Central memory CD8-positive, alpha-beta T cell (primary cell): ENCODE data around the gene TUBA1A.

Experiments
- ATAC-seq: fragments of 150-1000 bp; cut with Tn5 transposase; replicated peaks from 2 replicates; pipeline ENCODE4 v1.10.0; 2022; ENCODE audit warnings: mild to moderate bottlenecking, moderate FRiP score, moderate number of reproducible peaks; ENCODE audit not compliant: poor library complexity, severe bottlenecking; ENCODE audit errors: extremely low read depth
- DNase-seq, 2 donors: peaks; one replicate each; pipeline ENCODE4 v3.0.0; 2021; ENCODE audit warnings: low spot score in 2 of 2
- H3K27ac Mint-ChIP-seq: one replicate; pipeline ENCODE4 v1.8.0; 2022; ENCODE audit warnings: low read depth, mild to moderate bottlenecking, moderate library complexity, mixed read lengths
- H3K27me3 Mint-ChIP-seq: one replicate; pipeline ENCODE4 v1.8.0; 2022; ENCODE audit warnings: mixed read lengths
- H3K36me3 Mint-ChIP-seq: one replicate; pipeline ENCODE4 v1.8.0; 2022; ENCODE audit warnings: mild to moderate bottlenecking, moderate library complexity, mixed read lengths; ENCODE audit not compliant: insufficient read depth
- H3K4me1 Mint-ChIP-seq: one replicate; pipeline ENCODE4 v1.8.0; 2022; ENCODE audit warnings: mixed read lengths
- H3K4me3 Mint-ChIP-seq: one replicate; pipeline ENCODE4 v1.8.0; 2022; ENCODE audit warnings: mild to moderate bottlenecking, moderate library complexity, mixed read lengths
- H3K9me3 Mint-ChIP-seq: one replicate; pipeline ENCODE4 v1.8.0; 2022; ENCODE audit warnings: mixed read lengths

TUBA1A gene

DNA sequence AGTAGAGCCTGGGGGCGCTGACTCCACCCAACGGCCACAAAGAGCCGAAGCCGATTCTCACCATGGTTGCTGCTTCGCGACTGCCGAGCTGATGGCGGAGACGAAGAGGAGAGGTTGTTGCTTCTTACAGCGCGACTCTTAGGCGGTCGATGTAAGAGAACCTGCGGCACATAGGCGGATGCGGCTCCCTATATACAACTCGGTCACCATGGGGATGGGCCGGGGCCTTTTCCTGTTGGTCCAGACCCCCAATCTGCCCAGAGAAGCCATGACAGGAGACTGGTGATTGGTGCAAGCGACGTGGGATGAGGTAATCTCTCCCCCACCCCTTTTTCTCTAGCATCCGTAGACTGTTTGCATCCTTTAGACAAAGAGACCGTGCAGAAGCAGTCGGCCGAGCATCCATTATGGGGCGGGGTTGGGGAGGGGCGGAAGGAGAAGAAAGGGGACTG, at the start of gene TUBA1A:
Gene TUBA1A (minus strand): TSS at position 165 of the 452 bp plus-strand sequence. CDS start 101 bp downstream, at position 64.
- ATAC-seq, result peak; percentile 93
- Mint-ChIP-seq H3K27ac (peak within 1 kb of the TSS; percentile 96), H3K4me3 (peak within 1 kb of the TSS; percentile 95), H3K4me1 (peaks cover 22% of the 10 kb centered on the region), H3K27me3 (no peaks in the 10 kb centered on the region), H3K36me3 (peaks cover 50% of the 10 kb centered on the region), H3K9me3 (no peaks in the 10 kb centered on the region)
- DNase-seq, result peak; percentile 88 to 97

DNA sequence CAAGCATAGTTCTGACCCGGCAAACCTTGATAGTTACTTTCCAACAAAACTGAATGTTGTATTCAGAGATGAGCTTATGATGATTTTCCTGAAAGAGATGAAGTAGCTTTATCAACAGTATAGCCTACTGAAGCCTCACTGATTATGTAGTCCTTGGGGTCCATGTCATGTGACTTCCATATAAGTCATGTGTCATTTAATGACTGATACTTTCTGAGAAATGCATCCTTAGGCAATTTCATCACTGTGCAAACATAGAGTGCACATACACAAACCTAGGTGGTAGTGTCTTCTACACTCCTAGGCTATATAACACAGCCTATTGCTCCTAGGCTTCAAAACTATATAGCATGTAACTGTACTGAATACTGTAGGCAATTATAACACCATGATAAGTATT, 47.5 kb upstream of the TUBA1A start:
- Mint-ChIP-seq H3K4me3 (no peak overlapping the region), H3K9me3 (no peaks in the 10 kb centered on the region), H3K27me3 (no peaks in the 10 kb centered on the region), H3K4me1 (no peaks in the 10 kb centered on the region), H3K27ac (no peak overlapping the region), H3K36me3 (peaks cover 11% of the 10 kb centered on the region)
- no peak for ATAC-seq
- no peak for DNase-seq

DNA sequence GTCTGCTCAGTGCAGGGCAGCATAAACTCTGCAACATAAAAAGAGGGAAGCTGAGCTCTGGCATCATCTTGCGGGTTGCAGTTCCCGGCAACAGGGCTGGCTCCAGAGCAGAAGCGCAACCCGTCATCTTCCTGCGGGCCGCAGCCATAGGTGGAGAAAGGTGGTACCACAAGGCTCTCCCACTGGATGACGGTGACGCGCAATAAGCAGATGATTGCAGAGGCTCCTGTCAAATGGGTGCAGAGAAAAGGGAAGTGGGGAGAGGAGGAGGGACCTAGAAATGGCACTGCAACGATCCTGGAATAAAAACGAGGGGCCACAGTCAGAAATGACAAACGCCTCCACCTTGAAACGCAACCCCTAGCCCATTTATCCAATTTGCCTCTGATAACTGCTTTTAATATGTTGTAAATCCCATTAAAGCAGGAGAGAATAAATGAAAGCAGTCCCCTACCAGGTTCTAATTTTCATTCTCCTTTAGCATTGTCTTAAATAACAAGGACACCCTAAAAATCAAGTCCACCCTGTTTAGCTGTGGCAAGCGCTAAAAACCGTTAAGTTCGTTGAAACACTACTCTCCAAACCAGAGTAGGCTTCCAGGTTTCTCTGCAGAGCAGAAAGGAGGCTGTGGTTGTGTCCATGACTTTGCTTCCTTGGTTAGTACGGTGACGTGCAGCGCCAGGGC, 45.1 kb upstream of the TUBA1A start:
- no peaks in the 10 kb centered on the region for H3K4me1 Mint-ChIP-seq
- peaks cover 11% of the 10 kb centered on the region for H3K36me3 Mint-ChIP-seq
- H3K4me3 Mint-ChIP-seq, result peak overlapping the region; percentile 77
- H3K27ac Mint-ChIP-seq, result no peak overlapping the region
- H3K27me3 Mint-ChIP-seq, result no peaks in the 10 kb centered on the region
- DNase-seq (peak in 1 of 2 donors; percentile 11), ATAC-seq (no peak)
- H3K9me3 Mint-ChIP-seq, result no peaks in the 10 kb centered on the region

DNA sequence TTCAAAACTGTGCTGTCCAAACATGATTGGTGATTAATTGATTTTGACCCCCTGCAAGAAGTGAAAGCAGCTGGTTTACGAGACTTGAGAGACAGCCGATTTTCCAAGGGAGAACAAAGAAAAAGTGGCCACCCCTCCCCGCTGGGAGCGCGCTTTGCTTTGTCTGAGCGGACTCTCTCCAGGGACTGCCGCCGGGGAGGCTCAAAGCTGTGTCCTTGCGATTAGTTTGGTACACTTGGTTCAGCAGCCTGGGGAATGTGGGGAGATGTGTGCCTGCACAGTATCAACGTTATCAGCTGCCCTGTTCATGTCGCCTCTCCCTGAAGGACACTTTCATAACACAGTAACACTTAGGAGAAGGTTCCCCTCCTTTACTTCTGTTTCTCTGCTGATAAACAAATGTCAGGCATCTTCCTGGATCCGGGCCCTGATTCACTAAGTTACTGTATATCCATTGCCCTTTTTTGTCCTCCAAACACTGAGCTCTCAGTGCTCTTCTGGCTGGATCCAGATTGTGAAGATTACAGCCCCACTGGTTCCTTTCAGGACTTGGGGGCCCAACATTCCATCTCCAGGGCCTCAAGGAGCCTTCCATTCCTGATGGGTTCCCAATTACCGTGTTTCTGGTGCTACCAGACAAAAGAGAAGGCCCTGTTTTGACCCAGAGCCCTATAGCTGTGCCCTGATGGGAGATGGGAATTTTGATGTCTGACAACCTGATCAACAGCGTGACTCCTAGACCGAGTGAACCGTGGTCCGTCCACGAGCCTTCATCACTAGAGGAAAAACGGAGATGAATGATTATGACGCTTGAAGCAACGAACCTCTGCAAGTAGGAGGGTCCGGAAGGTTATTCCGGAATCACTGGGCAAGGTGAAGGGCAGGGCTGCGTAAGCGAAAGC, 44.3 kb upstream of the TUBA1A start:
- Mint-ChIP-seq H3K27ac (no peak overlapping the region), H3K27me3 (no peaks in the 10 kb centered on the region), H3K36me3 (peaks cover 11% of the 10 kb centered on the region), H3K4me1 (no peaks in the 10 kb centered on the region), H3K9me3 (no peaks in the 10 kb centered on the region), H3K4me3 (peak overlapping the region; percentile 77)
- ATAC-seq, result no peak
- DNase-seq, result no peak

DNA sequence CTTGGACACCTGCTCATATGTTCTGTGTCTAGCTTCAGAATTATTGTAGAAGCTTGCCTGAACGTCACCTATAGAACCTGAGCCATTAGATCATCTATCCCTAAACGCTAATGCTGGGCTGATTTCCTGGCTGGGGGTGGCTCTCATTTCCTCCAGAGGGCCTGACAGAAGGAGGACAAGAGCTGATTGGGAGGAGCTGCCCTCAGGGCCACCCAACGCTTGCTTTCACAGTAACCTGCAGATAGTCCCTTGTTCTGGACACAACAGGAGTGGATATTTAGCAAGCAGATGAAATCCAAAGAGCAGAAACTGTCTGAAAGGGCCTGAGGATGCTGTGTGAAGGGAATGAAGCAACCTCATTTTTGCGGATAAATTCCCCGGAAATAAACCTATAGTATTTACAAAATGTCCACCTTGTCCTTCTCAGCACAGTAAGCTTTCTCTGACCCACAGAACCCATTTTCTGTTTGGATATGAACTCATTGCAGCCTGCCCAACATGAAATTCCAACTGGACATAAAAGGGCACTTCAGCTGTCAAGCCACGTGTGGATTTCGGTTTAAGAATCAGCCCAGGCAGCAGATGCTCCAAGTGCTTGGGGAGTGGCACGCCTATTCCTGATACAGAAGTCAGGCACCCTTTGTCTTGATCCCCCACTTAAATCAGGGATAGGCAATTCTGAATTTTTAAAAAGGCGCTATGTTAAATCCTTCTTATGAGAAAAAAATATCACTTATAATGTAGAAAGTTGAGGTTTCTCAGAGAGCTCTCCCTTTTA, 43.2 kb upstream of the TUBA1A start:
- DNase-seq (no peak), ATAC-seq (no peak)
- no peak overlapping the region for H3K4me3 Mint-ChIP-seq
- H3K4me1 Mint-ChIP-seq, result no peaks in the 10 kb centered on the region
- peaks cover 11% of the 10 kb centered on the region for H3K36me3 Mint-ChIP-seq
- H3K27me3 Mint-ChIP-seq, result no peaks in the 10 kb centered on the region
- H3K9me3 Mint-ChIP-seq, result no peaks in the 10 kb centered on the region
- H3K27ac Mint-ChIP-seq, result no peak overlapping the region

DNA sequence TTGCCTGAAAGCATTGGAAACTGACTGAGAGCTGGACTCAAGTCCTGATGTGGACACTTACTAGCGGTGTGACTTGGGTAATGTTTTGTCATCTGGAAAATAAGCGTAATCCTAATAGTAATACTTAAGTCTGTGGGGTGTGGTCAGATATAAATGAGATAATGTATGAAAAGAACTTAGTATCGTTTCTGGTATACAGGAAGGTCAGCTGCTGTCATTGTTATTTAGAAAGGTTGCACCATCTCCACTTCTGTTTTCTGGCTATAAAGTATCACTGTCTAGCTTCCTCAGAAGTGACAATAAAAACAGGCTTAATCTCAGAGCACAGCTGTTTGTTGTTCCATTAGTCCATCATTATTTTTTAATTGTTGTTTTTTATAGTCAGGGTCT, 41.9 kb upstream of the TUBA1A start:
- H3K36me3 Mint-ChIP-seq, result peaks cover 11% of the 10 kb centered on the region
- ATAC-seq, result no peak
- H3K27ac Mint-ChIP-seq, result no peak overlapping the region

DNA sequence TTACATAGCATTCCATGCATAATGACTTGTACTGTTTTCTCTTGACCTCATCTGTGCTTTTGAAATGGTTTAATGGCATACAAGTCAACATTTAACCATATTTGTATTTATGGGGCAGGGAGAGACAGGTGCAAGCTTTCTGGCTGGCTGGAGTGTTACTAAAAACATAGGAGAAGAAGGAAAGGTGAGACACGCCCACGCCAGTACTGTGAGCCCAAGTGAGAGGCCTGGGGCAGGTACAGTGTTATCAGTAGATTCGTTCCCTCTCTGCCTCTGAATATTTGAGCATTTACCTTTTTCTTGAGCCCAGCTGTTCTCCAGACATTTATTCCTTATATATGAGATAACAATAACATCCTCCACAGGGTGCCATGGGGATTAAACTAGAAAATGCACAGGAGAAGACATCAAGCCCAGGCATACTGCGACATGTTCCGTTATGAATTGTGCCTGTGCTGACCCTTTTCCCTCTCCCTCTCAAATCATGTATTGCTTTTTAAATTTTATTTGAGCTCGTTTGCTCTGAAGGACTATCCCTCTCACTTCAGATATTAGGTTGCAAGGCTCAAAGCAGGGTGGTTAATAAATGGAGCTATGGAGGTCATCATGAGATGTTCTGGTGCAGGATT, 41.4 kb upstream of the TUBA1A start:
- H3K4me3 Mint-ChIP-seq, result no peak overlapping the region
- no peak overlapping the region for H3K27ac Mint-ChIP-seq

More for the DNA sequence above, 41.9 kb upstream of the TUBA1A start:
- H3K9me3 Mint-ChIP-seq, result no peaks in the 10 kb centered on the region
- no peaks in the 10 kb centered on the region for H3K27me3 Mint-ChIP-seq
- H3K4me3 Mint-ChIP-seq, result no peak overlapping the region
- no peak for DNase-seq
- H3K4me1 Mint-ChIP-seq, result no peaks in the 10 kb centered on the region

DNA sequence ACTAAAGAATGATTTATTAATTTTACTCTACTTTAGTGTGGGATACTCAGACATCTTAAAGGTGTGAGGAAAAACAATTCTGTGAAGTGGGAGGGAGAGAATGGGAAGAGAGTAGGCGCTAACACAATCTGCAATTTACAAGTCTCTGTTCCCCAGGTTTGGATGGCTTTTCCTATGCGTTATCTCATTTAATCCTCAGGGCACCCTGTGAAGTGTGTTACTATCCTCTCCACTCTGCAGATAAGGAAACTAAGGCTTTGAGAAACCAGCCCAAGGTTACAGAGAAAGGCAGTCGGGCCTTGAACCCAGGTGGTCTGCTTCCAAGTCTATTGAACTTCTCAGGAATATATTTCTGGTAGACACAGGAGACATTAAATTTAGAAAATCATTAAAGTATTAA, 39.8 kb upstream of the TUBA1A start:
- Mint-ChIP-seq H3K27me3 (no peaks in the 10 kb centered on the region), H3K36me3 (peaks cover 4% of the 10 kb centered on the region), H3K4me3 (no peak overlapping the region), H3K4me1 (no peaks in the 10 kb centered on the region), H3K27ac (no peak overlapping the region), H3K9me3 (no peaks in the 10 kb centered on the region)
- DNase-seq (no peak), ATAC-seq (no peak)

More for the DNA sequence above, 41.4 kb upstream of the TUBA1A start:
- no peak for DNase-seq
- no peaks in the 10 kb centered on the region for H3K27me3 Mint-ChIP-seq
- no peak for ATAC-seq
- H3K4me1 Mint-ChIP-seq, result no peaks in the 10 kb centered on the region
- H3K36me3 Mint-ChIP-seq, result peaks cover 9% of the 10 kb centered on the region
- no peaks in the 10 kb centered on the region for H3K9me3 Mint-ChIP-seq

DNA sequence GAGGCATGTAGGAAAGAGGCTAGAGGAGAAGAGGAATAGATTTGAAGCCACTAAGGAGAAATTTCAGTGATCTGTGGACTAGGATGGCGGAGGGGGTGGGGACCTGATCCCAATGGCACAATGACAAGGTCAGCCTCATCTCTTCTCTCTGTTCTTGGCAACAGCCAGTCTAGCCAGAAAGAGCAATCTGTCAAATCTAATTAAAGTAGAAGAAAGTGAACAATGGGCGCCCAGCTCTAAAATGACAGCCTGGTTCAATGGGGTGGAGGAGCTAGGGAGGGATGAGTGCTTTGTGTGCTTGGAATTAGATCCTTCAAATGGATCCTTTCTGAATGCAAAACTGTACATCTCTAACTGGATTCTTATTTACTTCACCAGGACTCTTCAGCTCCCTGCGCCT, 38.8 kb upstream of the TUBA1A start:
- Mint-ChIP-seq H3K4me3 (no peak overlapping the region), H3K27ac (no peak overlapping the region), H3K36me3 (no peaks in the 10 kb centered on the region), H3K4me1 (peaks cover 1% of the 10 kb centered on the region), H3K27me3 (no peaks in the 10 kb centered on the region), H3K9me3 (no peaks in the 10 kb centered on the region)
- ATAC-seq (no peak), DNase-seq (no peak)

DNA sequence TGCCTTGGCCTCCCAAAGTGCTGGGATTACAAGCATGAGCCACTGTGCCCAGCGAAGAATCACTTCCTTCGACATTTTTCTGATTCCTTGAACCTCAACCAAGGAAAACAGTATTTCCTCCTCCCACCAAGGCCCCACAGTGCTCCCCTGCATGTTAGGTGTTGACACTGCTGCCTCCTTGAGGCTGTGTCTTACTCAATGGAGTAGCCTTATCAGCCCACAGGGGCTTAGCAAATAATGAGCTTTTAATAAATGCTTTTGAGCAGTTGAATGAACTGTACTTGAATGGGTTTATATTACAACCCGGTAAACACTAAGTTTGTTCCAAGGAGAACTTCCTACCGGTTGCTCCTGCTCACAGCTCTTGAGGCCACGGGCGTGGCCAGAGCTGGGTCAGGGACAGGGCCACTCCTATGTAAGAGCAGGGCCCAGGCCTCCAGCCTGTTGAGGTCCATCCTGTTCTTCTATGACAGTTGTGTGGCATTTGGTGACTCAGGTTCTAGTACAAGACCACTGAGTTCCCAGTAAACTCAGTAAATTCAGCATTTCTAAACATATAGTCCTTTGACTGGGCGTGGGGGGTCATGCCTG, 36.8 kb upstream of the TUBA1A start:
- Mint-ChIP-seq H3K36me3 (peaks cover 3% of the 10 kb centered on the region), H3K27me3 (no peaks in the 10 kb centered on the region), H3K4me1 (peaks cover 6% of the 10 kb centered on the region), H3K9me3 (no peaks in the 10 kb centered on the region), H3K4me3 (no peak overlapping the region), H3K27ac (no peak overlapping the region)
- ATAC-seq (no peak), DNase-seq (no peak)

DNA sequence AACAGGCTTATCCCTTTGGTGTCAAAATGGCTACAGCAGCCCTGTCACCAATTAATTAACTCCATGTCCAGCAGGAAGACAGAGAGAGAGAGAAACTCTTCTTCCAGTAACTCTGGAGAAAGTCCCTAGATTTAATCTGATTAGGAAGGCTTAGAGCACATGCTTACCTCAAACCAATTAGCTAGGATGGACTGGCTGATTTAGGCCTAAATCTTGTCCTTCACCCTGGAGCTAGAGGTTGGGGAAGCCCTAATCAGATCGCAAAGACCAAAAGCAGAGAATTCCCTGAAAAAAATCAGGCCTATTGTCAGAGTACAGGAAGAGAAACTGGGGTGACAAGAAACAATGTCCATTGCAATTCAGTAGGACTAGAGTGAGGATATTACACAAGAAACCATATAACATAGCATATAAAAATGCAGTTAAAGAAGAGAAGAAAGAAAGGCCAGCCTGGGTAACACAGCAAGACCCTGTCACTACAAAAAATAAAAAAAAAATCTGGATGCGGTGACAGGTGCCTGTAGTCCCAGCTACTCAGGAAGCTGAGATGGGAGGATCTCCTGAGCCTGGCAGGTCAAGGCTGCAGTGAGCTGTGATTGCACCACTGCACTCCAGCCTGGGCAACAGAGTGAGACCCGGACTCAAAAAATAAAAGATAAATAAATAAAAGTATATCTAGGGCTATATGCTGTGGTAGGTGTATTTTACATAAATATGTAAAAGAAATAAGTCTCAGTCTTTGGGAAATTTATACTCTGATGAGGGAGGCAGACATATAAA, 34.9 kb upstream of the TUBA1A start:
- Mint-ChIP-seq H3K27ac (no peak overlapping the region), H3K27me3 (no peaks in the 10 kb centered on the region)

More for the DNA sequence above, 34.9 kb upstream of the TUBA1A start:
- peaks cover 3% of the 10 kb centered on the region for H3K36me3 Mint-ChIP-seq
- peaks cover 6% of the 10 kb centered on the region for H3K4me1 Mint-ChIP-seq
- H3K4me3 Mint-ChIP-seq, result no peak overlapping the region
- DNase-seq (no peak), ATAC-seq (no peak)
- H3K9me3 Mint-ChIP-seq, result no peaks in the 10 kb centered on the region
